ENCODE measurements around the gene OR6Y1.

DNA sequence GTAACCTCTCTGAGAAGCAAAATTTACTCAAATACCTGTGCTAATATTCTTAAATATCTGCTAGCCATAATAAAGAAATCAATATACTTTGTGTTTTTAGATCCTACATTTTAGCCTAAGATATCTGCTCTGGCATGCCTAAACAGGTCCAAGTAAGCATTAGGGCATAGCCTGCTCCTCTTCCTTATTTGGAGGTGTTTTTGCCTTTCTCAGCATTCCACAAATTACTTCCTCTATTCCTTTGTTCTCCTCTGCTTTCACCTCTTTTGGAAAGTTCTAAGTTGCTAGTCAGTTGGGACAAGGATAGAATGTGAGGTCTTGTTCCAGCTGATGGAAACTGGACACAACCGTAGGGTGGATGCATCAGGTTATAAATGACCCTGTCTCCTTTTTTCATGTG lies 32.7 kb upstream of the OR6Y1 start:
- TF ChIP-seq SIN3A (conservative IDR thresholded peaks at IDR 0.05 in 1 of 2, IDR thresholded peaks at IDR 0.05 in 1 of 2; ENCODE audit: low read depth in 1 of 2, low read length in 2 of 2): no peak
- TF ChIP-seq CTCF (IDR thresholded peaks at IDR 0.05; ENCODE audit: control extremely low read depth in 1 of 3, insufficient read depth in 1 of 3, low read depth in 1 of 3, low read length in 3 of 3): no peak
- TF ChIP-seq SUZ12 (IDR thresholded peaks at IDR 0.05; ENCODE audit: low read length): no peak
- TF ChIP-seq TCF12 (IDR thresholded peaks at IDR 0.05; ENCODE audit: low read depth, low read length): no peak
- TF ChIP-seq CHD2 (IDR thresholded peaks at IDR 0.05; ENCODE audit: low read length): no peak
- TF ChIP-seq, protein P1, sequence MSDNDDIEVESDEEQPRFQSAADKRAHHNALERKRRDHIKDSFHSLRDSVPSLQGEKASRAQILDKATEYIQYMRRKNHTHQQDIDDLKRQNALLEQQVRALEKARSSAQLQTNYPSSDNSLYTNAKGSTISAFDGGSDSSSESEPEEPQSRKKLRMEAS (IDR thresholded peaks at IDR 0.05): no peak
- TF ChIP-seq POLR2A (IDR thresholded peaks at IDR 0.05; ENCODE audit: control extremely low read depth in 1 of 2, low read depth in 2 of 2, low read length in 2 of 2): no peak
- TF ChIP-seq SP1 (IDR thresholded peaks at IDR 0.05; ENCODE audit: low read depth, low read length): no peak
- no peak for TF ChIP-seq GABPA (IDR thresholded peaks at IDR 0.05; ENCODE audit: borderline replicate concordance, insufficient read depth, low read length)
- TF ChIP-seq ATF3 (IDR thresholded peaks at IDR 0.05; ENCODE audit: insufficient read depth, low read depth, low read length): no peak
- TF ChIP-seq KDM1A (IDR thresholded peaks at IDR 0.05; ENCODE audit: borderline replicate concordance, low read length): no peak
